Metanephros (tissue), 1 donor: ENCODE measurements around the gene WDR88. TPM values are rescaled to one million over a fixed set of nuclear protein-coding genes. Genes with fewer than 3 reads are reported as not detected.

Experiments used
- total RNA-seq: library from RNA; depleted of rRNA; stranded (reverse); fragments of >200 nt; gene quantifications from one replicate; pipeline ENCODE4 v1.2.3, GENCODE V29; 2014

Gene WDR88
- total RNA-seq: 0.18 TPM

GRCh38 chr19:33132021-33132420, at the start of gene WDR88:
Gene WDR88 (plus strand): TSS chr19:33132114. CDS start chr19:33132170, 56 bp downstream.

GRCh38 chr19:33193865-33194362, 62.0 kb downstream of the WDR88 start, which contains the start of gene LRP3:
Gene LRP3 (plus strand): TSS chr19:33194330. CDS start chr19:33194786, 456 bp downstream.

Other genes starting within 250 kb of the WDR88 start
- 15.2 TPM for gene CEP89, start 160.2 kb upstream of the WDR88 start, total RNA-seq
- 0.93 TPM for gene FAAP24, start 159.9 kb upstream of the WDR88 start, total RNA-seq
- gene RHPN2, start 67.2 kb upstream of the WDR88 start, total RNA-seq: 22.0 TPM
- 10.4 TPM for gene GPATCH1, start 50.9 kb upstream of the WDR88 start, total RNA-seq
- 33.0 TPM for gene LRP3, start 62.2 kb downstream of the WDR88 start, total RNA-seq
- 3.0 TPM for gene SLC7A10, start 93.7 kb downstream of the WDR88 start, total RNA-seq
- 12.0 TPM for gene CEBPA, start 170.4 kb downstream of the WDR88 start, total RNA-seq
- 12.8 TPM for gene CEBPG, start 241.6 kb downstream of the WDR88 start, total RNA-seq